Measurements from ENCODE around the gene CXCL5. TPM values are rescaled to one million over a fixed set of nuclear protein-coding genes. Genes with fewer than 3 reads are reported as not detected.

Gene CXCL5
- total RNA-seq, 1 donor from 2014 or later, result under 0.01 TPM

GRCh38 chr4:74018116-74018515 lies 19.6 kb upstream of the CXCL5 start:
- Histone ChIP-seq H3K9me3 (ENCODE audit: control insufficient read depth in 3 of 3, low read length in 3 of 3) (no peaks in the 10 kb centered on the region), H3K36me3 (ENCODE audit: control insufficient read depth in 3 of 3, insufficient read depth in 3 of 3, low read length in 3 of 3) (no peaks in the 10 kb centered on the region), H3K27me3 (ENCODE audit: control insufficient read depth in 3 of 3, insufficient read depth in 3 of 3, low read length in 3 of 3) (no peaks in the 10 kb centered on the region), H3K4me3 (ENCODE audit: low read length in 3 of 3) (no peak overlapping the region), H3K4me1 (ENCODE audit: control insufficient read depth in 3 of 3, insufficient read depth in 3 of 3, low read length in 3 of 3) (no peaks in the 10 kb centered on the region), H3K9ac (ENCODE audit: low read depth in 1 of 3, low read length in 3 of 3) (no peak overlapping the region), H3K27ac (ENCODE audit: low read depth, low read length) (no peak overlapping the region)

GRCh38 chr4:74016068-74016467 lies 17.6 kb upstream of the CXCL5 start:
- Histone ChIP-seq H3K27me3 (ENCODE audit: control insufficient read depth in 3 of 3, insufficient read depth in 3 of 3, low read length in 3 of 3) (no peaks in the 10 kb centered on the region), H3K9ac (ENCODE audit: low read depth in 1 of 3, low read length in 3 of 3) (no peak overlapping the region), H3K36me3 (ENCODE audit: control insufficient read depth in 3 of 3, insufficient read depth in 3 of 3, low read length in 3 of 3) (no peaks in the 10 kb centered on the region), H3K4me1 (ENCODE audit: control insufficient read depth in 3 of 3, insufficient read depth in 3 of 3, low read length in 3 of 3) (no peaks in the 10 kb centered on the region), H3K9me3 (ENCODE audit: control insufficient read depth in 3 of 3, low read length in 3 of 3) (no peaks in the 10 kb centered on the region), H3K27ac (ENCODE audit: low read depth, low read length) (no peak overlapping the region), H3K4me3 (ENCODE audit: low read length in 3 of 3) (no peak overlapping the region)

GRCh38 chr4:74015126-74015780 lies 16.8 kb upstream of the CXCL5 start:
- no peak overlapping the region for H3K27ac ChIP-seq (ENCODE audit: low read depth, low read length)
- no peaks in the 10 kb centered on the region for H3K36me3 ChIP-seq (ENCODE audit: control insufficient read depth in 3 of 3, insufficient read depth in 3 of 3, low read length in 3 of 3)
- no peaks in the 10 kb centered on the region for H3K4me1 ChIP-seq (ENCODE audit: control insufficient read depth in 3 of 3, insufficient read depth in 3 of 3, low read length in 3 of 3)
- no peaks in the 10 kb centered on the region for H3K9me3 ChIP-seq (ENCODE audit: control insufficient read depth in 3 of 3, low read length in 3 of 3)
- H3K27me3 ChIP-seq (ENCODE audit: control insufficient read depth in 3 of 3, insufficient read depth in 3 of 3, low read length in 3 of 3), result no peaks in the 10 kb centered on the region
- no peak overlapping the region for H3K4me3 ChIP-seq (ENCODE audit: low read length in 3 of 3)
- no peak overlapping the region for H3K9ac ChIP-seq (ENCODE audit: low read depth in 1 of 3, low read length in 3 of 3)

- no peaks in the 10 kb centered on the region for H3K9me3 ChIP-seq (ENCODE audit: control insufficient read depth in 3 of 3, low read length in 3 of 3)
- H3K4me1 ChIP-seq (ENCODE audit: control insufficient read depth in 3 of 3, insufficient read depth in 3 of 3, low read length in 3 of 3), result no peaks in the 10 kb centered on the region
- H3K4me3 ChIP-seq (ENCODE audit: low read length in 3 of 3), result no peak overlapping the region
- no peak overlapping the region for H3K27ac ChIP-seq (ENCODE audit: low read depth, low read length)
- no peaks in the 10 kb centered on the region for H3K36me3 ChIP-seq (ENCODE audit: control insufficient read depth in 3 of 3, insufficient read depth in 3 of 3, low read length in 3 of 3)
- no peaks in the 10 kb centered on the region for H3K27me3 ChIP-seq (ENCODE audit: control insufficient read depth in 3 of 3, insufficient read depth in 3 of 3, low read length in 3 of 3)
- H3K9ac ChIP-seq (ENCODE audit: low read depth in 1 of 3, low read length in 3 of 3), result no peak overlapping the region
Observed at GRCh38 chr4:74014332-74014731, 15.9 kb upstream of the CXCL5 start.

GRCh38 chr4:74013264-74013663 lies 14.8 kb upstream of the CXCL5 start:
- Histone ChIP-seq H3K36me3 (ENCODE audit: control insufficient read depth in 3 of 3, insufficient read depth in 3 of 3, low read length in 3 of 3) (no peaks in the 10 kb centered on the region), H3K4me3 (ENCODE audit: low read length in 3 of 3) (no peak overlapping the region), H3K9ac (ENCODE audit: low read depth in 1 of 3, low read length in 3 of 3) (no peak overlapping the region), H3K4me1 (ENCODE audit: control insufficient read depth in 3 of 3, insufficient read depth in 3 of 3, low read length in 3 of 3) (no peaks in the 10 kb centered on the region), H3K9me3 (ENCODE audit: control insufficient read depth in 3 of 3, low read length in 3 of 3) (no peaks in the 10 kb centered on the region), H3K27me3 (ENCODE audit: control insufficient read depth in 3 of 3, insufficient read depth in 3 of 3, low read length in 3 of 3) (no peaks in the 10 kb centered on the region), H3K27ac (ENCODE audit: low read depth, low read length) (no peak overlapping the region)

GRCh38 chr4:74012130-74012529 lies 13.7 kb upstream of the CXCL5 start:
- H3K27me3 ChIP-seq (ENCODE audit: control insufficient read depth in 3 of 3, insufficient read depth in 3 of 3, low read length in 3 of 3), result no peaks in the 10 kb centered on the region
- H3K27ac ChIP-seq (ENCODE audit: low read depth, low read length), result no peak overlapping the region
- H3K9me3 ChIP-seq (ENCODE audit: control insufficient read depth in 3 of 3, low read length in 3 of 3), result no peaks in the 10 kb centered on the region
- H3K4me1 ChIP-seq (ENCODE audit: control insufficient read depth in 3 of 3, insufficient read depth in 3 of 3, low read length in 3 of 3), result no peaks in the 10 kb centered on the region
- no peaks in the 10 kb centered on the region for H3K36me3 ChIP-seq (ENCODE audit: control insufficient read depth in 3 of 3, insufficient read depth in 3 of 3, low read length in 3 of 3)
- H3K4me3 ChIP-seq (ENCODE audit: low read length in 3 of 3), result no peak overlapping the region
- H3K9ac ChIP-seq (ENCODE audit: low read depth in 1 of 3, low read length in 3 of 3), result no peak overlapping the region

GRCh38 chr4:74009307-74009706 lies 10.8 kb upstream of the CXCL5 start:
- H3K4me1 ChIP-seq (ENCODE audit: control insufficient read depth in 3 of 3, insufficient read depth in 3 of 3, low read length in 3 of 3), result no peaks in the 10 kb centered on the region
- no peaks in the 10 kb centered on the region for H3K36me3 ChIP-seq (ENCODE audit: control insufficient read depth in 3 of 3, insufficient read depth in 3 of 3, low read length in 3 of 3)
- H3K4me3 ChIP-seq (ENCODE audit: low read length in 3 of 3), result no peak overlapping the region
- no peaks in the 10 kb centered on the region for H3K9me3 ChIP-seq (ENCODE audit: control insufficient read depth in 3 of 3, low read length in 3 of 3)
- no peaks in the 10 kb centered on the region for H3K27me3 ChIP-seq (ENCODE audit: control insufficient read depth in 3 of 3, insufficient read depth in 3 of 3, low read length in 3 of 3)
- H3K27ac ChIP-seq (ENCODE audit: low read depth, low read length), result no peak overlapping the region
- no peak overlapping the region for H3K9ac ChIP-seq (ENCODE audit: low read depth in 1 of 3, low read length in 3 of 3)

- no peaks in the 10 kb centered on the region for H3K36me3 ChIP-seq (ENCODE audit: control insufficient read depth in 3 of 3, insufficient read depth in 3 of 3, low read length in 3 of 3)
- H3K27ac ChIP-seq (ENCODE audit: low read depth, low read length), result no peak overlapping the region
- no peak overlapping the region for H3K9ac ChIP-seq (ENCODE audit: low read depth in 1 of 3, low read length in 3 of 3)
- no peak overlapping the region for H3K4me3 ChIP-seq (ENCODE audit: low read length in 3 of 3)
- no peaks in the 10 kb centered on the region for H3K27me3 ChIP-seq (ENCODE audit: control insufficient read depth in 3 of 3, insufficient read depth in 3 of 3, low read length in 3 of 3)
- no peaks in the 10 kb centered on the region for H3K9me3 ChIP-seq (ENCODE audit: control insufficient read depth in 3 of 3, low read length in 3 of 3)
- H3K4me1 ChIP-seq (ENCODE audit: control insufficient read depth in 3 of 3, insufficient read depth in 3 of 3, low read length in 3 of 3), result no peaks in the 10 kb centered on the region
Observed at GRCh38 chr4:74006009-74006476, 7.6 kb upstream of the CXCL5 start.

- Histone ChIP-seq H3K4me1 (ENCODE audit: control insufficient read depth in 3 of 3, insufficient read depth in 3 of 3, low read length in 3 of 3) (no peaks in the 10 kb centered on the region), H3K36me3 (ENCODE audit: control insufficient read depth in 3 of 3, insufficient read depth in 3 of 3, low read length in 3 of 3) (no peaks in the 10 kb centered on the region), H3K9me3 (ENCODE audit: control insufficient read depth in 3 of 3, low read length in 3 of 3) (no peaks in the 10 kb centered on the region), H3K4me3 (ENCODE audit: low read length in 3 of 3) (no peak overlapping the region), H3K27ac (ENCODE audit: low read depth, low read length) (no peak overlapping the region), H3K9ac (ENCODE audit: low read depth in 1 of 3, low read length in 3 of 3) (no peak overlapping the region), H3K27me3 (ENCODE audit: control insufficient read depth in 3 of 3, insufficient read depth in 3 of 3, low read length in 3 of 3) (no peaks in the 10 kb centered on the region)
Observed at GRCh38 chr4:74005528-74005927, 7.1 kb upstream of the CXCL5 start.

- Histone ChIP-seq H3K36me3 (ENCODE audit: control insufficient read depth in 3 of 3, insufficient read depth in 3 of 3, low read length in 3 of 3) (no peaks in the 10 kb centered on the region), H3K4me1 (ENCODE audit: control insufficient read depth in 3 of 3, insufficient read depth in 3 of 3, low read length in 3 of 3) (no peaks in the 10 kb centered on the region), H3K9me3 (ENCODE audit: control insufficient read depth in 3 of 3, low read length in 3 of 3) (no peaks in the 10 kb centered on the region), H3K27me3 (ENCODE audit: control insufficient read depth in 3 of 3, insufficient read depth in 3 of 3, low read length in 3 of 3) (no peaks in the 10 kb centered on the region), H3K27ac (ENCODE audit: low read depth, low read length) (no peak overlapping the region), H3K9ac (ENCODE audit: low read depth in 1 of 3, low read length in 3 of 3) (no peak overlapping the region), H3K4me3 (ENCODE audit: low read length in 3 of 3) (no peak overlapping the region)
Observed at GRCh38 chr4:74004668-74005067, 6.2 kb upstream of the CXCL5 start.

Measured in skeletal muscle tissue (tissue), 4 donors.